ENCODE results near the gene SCMH1.

GRCh38 chr1:41169066-41169798 is 72.9 kb downstream of the SCMH1 start:
- TF ChIP-seq POU2F2 (IDR thresholded peaks at IDR 0.05; ENCODE audit: low read depth, low read length) (no peak), POLR2AphosphoS5 (IDR thresholded peaks at IDR 0.05; ENCODE audit: low read depth, low read length) (no peak), POLR2A (IDR thresholded peaks at IDR 0.05; ENCODE audit: low read depth, low read length) (no peak)
